Measurements from ENCODE around the gene SNRPB. TPM values are rescaled to one million over a fixed set of nuclear protein-coding genes. Genes with fewer than 3 reads are reported as not detected.
A peak's percentile ranks its signal among the peaks of the same experiment; 100 is the strongest.

SNRPB gene
- polyA plus RNA-seq, 1 donor, result 143 TPM

- Histone ChIP-seq H3K27me3 (ENCODE audit: control insufficient read depth, insufficient read depth, low read length) (no peaks in the 10 kb centered on the region), H3K27ac (ENCODE audit: low read length) (no peak overlapping the region), H3K4me3 (ENCODE audit: low read length) (no peak overlapping the region), H3K9me3 (ENCODE audit: control insufficient read depth, low read depth, low read length) (no peaks in the 10 kb centered on the region), H3K36me3 (ENCODE audit: control insufficient read depth, insufficient read depth, low read length) (peaks cover 16% of the 10 kb centered on the region), H3K4me1 (ENCODE audit: control insufficient read depth, insufficient read depth, low read length) (no peaks in the 10 kb centered on the region)
- WGBS (ENCODE audit: insufficient coverage, low lambda C conversion rate), result 100% methylated on average over 2 of the region's 5 CpGs
- DNase-seq, result no peak
Measured at GRCh38 chr20:2476742-2477615, 6.4 kb upstream of the SNRPB start.

GRCh38 chr20:2475850-2476741, 5.5 kb upstream of the SNRPB start:
- Histone ChIP-seq H3K36me3 (ENCODE audit: control insufficient read depth, insufficient read depth, low read length) (peaks cover 9% of the 10 kb centered on the region), H3K9me3 (ENCODE audit: control insufficient read depth, low read depth, low read length) (no peaks in the 10 kb centered on the region), H3K27me3 (ENCODE audit: control insufficient read depth, insufficient read depth, low read length) (no peaks in the 10 kb centered on the region), H3K4me3 (ENCODE audit: low read length) (no peak overlapping the region), H3K27ac (ENCODE audit: low read length) (no peak overlapping the region), H3K4me1 (ENCODE audit: control insufficient read depth, insufficient read depth, low read length) (no peaks in the 10 kb centered on the region)
- no peak for DNase-seq
- whole genome bisulfite sequencing (ENCODE audit: insufficient coverage, low lambda C conversion rate), result 60% methylated on average over 1 of the region's 9 CpGs

- Histone ChIP-seq H3K27ac (ENCODE audit: low read length) (no peak overlapping the region), H3K9me3 (ENCODE audit: control insufficient read depth, low read depth, low read length) (no peaks in the 10 kb centered on the region), H3K4me3 (ENCODE audit: low read length) (no peak overlapping the region), H3K4me1 (ENCODE audit: control insufficient read depth, insufficient read depth, low read length) (peaks cover 4% of the 10 kb centered on the region), H3K27me3 (ENCODE audit: control insufficient read depth, insufficient read depth, low read length) (no peaks in the 10 kb centered on the region), H3K36me3 (ENCODE audit: control insufficient read depth, insufficient read depth, low read length) (peaks cover 2% of the 10 kb centered on the region)
- DNase-seq, result no peak
- 100% methylated on average over 1 of the region's 4 CpGs for WGBS (ENCODE audit: insufficient coverage, low lambda C conversion rate)
Measured at GRCh38 chr20:2473516-2473915, 2.9 kb upstream of the SNRPB start.

- Histone ChIP-seq H3K27me3 (ENCODE audit: control insufficient read depth, insufficient read depth, low read length) (no peaks in the 10 kb centered on the region), H3K27ac (ENCODE audit: low read length) (peak overlapping the region; percentile 89), H3K4me1 (ENCODE audit: control insufficient read depth, insufficient read depth, low read length) (peaks cover 4% of the 10 kb centered on the region), H3K4me3 (ENCODE audit: low read length) (peak overlapping the region; percentile 95), H3K36me3 (ENCODE audit: control insufficient read depth, insufficient read depth, low read length) (peaks cover 28% of the 10 kb centered on the region), H3K9me3 (ENCODE audit: control insufficient read depth, low read depth, low read length) (no peaks in the 10 kb centered on the region)
- WGBS (ENCODE audit: insufficient coverage, low lambda C conversion rate), result 0% methylated on average over 5 of the region's 19 CpGs
- peak in 1 of 2 donors; percentile 35 for DNase-seq
Measured at GRCh38 chr20:2469991-2470422, 582 bp downstream of the SNRPB start.

GRCh38 chr20:2468581-2469407, 1.8 kb downstream of the SNRPB start:
- H3K27me3 ChIP-seq (ENCODE audit: control insufficient read depth, insufficient read depth, low read length), result no peaks in the 10 kb centered on the region
- H3K4me3 ChIP-seq (ENCODE audit: low read length), result peak overlapping the region; percentile 95
- H3K36me3 ChIP-seq (ENCODE audit: control insufficient read depth, insufficient read depth, low read length), result peaks cover 39% of the 10 kb centered on the region
- H3K27ac ChIP-seq (ENCODE audit: low read length), result no peak overlapping the region
- no peaks in the 10 kb centered on the region for H3K9me3 ChIP-seq (ENCODE audit: control insufficient read depth, low read depth, low read length)
- peaks cover 4% of the 10 kb centered on the region for H3K4me1 ChIP-seq (ENCODE audit: control insufficient read depth, insufficient read depth, low read length)
- DNase-seq, result no peak
- WGBS (ENCODE audit: insufficient coverage, low lambda C conversion rate), result 60% methylated on average over 2 of the region's 11 CpGs

GRCh38 chr20:2467412-2467811, 3.2 kb downstream of the SNRPB start:
- H3K27ac ChIP-seq (ENCODE audit: low read length), result no peak overlapping the region
- WGBS (ENCODE audit: insufficient coverage, low lambda C conversion rate), result no CpG with 5 or more reads among the region's 5 CpGs
- peaks cover 53% of the 10 kb centered on the region for H3K36me3 ChIP-seq (ENCODE audit: control insufficient read depth, insufficient read depth, low read length)
- H3K4me3 ChIP-seq (ENCODE audit: low read length), result no peak overlapping the region
- no peaks in the 10 kb centered on the region for H3K27me3 ChIP-seq (ENCODE audit: control insufficient read depth, insufficient read depth, low read length)
- no peak for DNase-seq
- no peaks in the 10 kb centered on the region for H3K9me3 ChIP-seq (ENCODE audit: control insufficient read depth, low read depth, low read length)
- peaks cover 4% of the 10 kb centered on the region for H3K4me1 ChIP-seq (ENCODE audit: control insufficient read depth, insufficient read depth, low read length)

GRCh38 chr20:2465100-2465499, 5.5 kb downstream of the SNRPB start:
- no peaks in the 10 kb centered on the region for H3K9me3 ChIP-seq (ENCODE audit: control insufficient read depth, low read depth, low read length)
- peaks cover 4% of the 10 kb centered on the region for H3K4me1 ChIP-seq (ENCODE audit: control insufficient read depth, insufficient read depth, low read length)
- peaks cover 75% of the 10 kb centered on the region for H3K36me3 ChIP-seq (ENCODE audit: control insufficient read depth, insufficient read depth, low read length)
- no peak overlapping the region for H3K27ac ChIP-seq (ENCODE audit: low read length)
- 80% methylated on average over 1 of the region's 6 CpGs for WGBS (ENCODE audit: insufficient coverage, low lambda C conversion rate)
- DNase-seq, result no peak
- H3K27me3 ChIP-seq (ENCODE audit: control insufficient read depth, insufficient read depth, low read length), result no peaks in the 10 kb centered on the region
- no peak overlapping the region for H3K4me3 ChIP-seq (ENCODE audit: low read length)

- no peaks in the 10 kb centered on the region for H3K9me3 ChIP-seq (ENCODE audit: control insufficient read depth, low read depth, low read length)
- H3K4me3 ChIP-seq (ENCODE audit: low read length), result no peak overlapping the region
- peak in 1 of 2 donors; percentile 8 for DNase-seq
- no peaks in the 10 kb centered on the region for H3K4me1 ChIP-seq (ENCODE audit: control insufficient read depth, insufficient read depth, low read length)
- no CpG with 5 or more reads among the region's 9 CpGs for WGBS (ENCODE audit: insufficient coverage, low lambda C conversion rate)
- no peak overlapping the region for H3K27ac ChIP-seq (ENCODE audit: low read length)
- no peaks in the 10 kb centered on the region for H3K27me3 ChIP-seq (ENCODE audit: control insufficient read depth, insufficient read depth, low read length)
- peaks cover 79% of the 10 kb centered on the region for H3K36me3 ChIP-seq (ENCODE audit: control insufficient read depth, insufficient read depth, low read length)
Measured at GRCh38 chr20:2463616-2464365, 6.8 kb downstream of the SNRPB start.

- WGBS (ENCODE audit: insufficient coverage, low lambda C conversion rate), result no CpG with 5 or more reads among the region's 3 CpGs
- DNase-seq, result no peak
- Histone ChIP-seq H3K9me3 (ENCODE audit: control insufficient read depth, low read depth, low read length) (no peaks in the 10 kb centered on the region), H3K4me1 (ENCODE audit: control insufficient read depth, insufficient read depth, low read length) (no peaks in the 10 kb centered on the region), H3K4me3 (ENCODE audit: low read length) (no peak overlapping the region), H3K27me3 (ENCODE audit: control insufficient read depth, insufficient read depth, low read length) (no peaks in the 10 kb centered on the region), H3K36me3 (ENCODE audit: control insufficient read depth, insufficient read depth, low read length) (peaks cover 75% of the 10 kb centered on the region), H3K27ac (ENCODE audit: low read length) (no peak overlapping the region)
Measured at GRCh38 chr20:2462484-2462883, 8.1 kb downstream of the SNRPB start.
